HepG2 (cell line): Measurements from ENCODE around the gene ILRUN. TPM values are rescaled to one million over a fixed set of nuclear protein-coding genes. Genes with fewer than 3 reads are reported as not detected.
A peak's percentile ranks its signal among the peaks of the same experiment; 100 is the strongest.

Source experiments
- ARID2 ChIP-seq: sonication (generic); formaldehyde crosslinking; IDR thresholded peaks from 2 replicates; pipeline ENCODE4 v1.8.1; 2022; ENCODE audit warnings: mild to moderate bottlenecking, missing genetic modification reagents, borderline replicate concordance
- BCLAF1 ChIP-seq: fragments of 450-650 bp; IDR thresholded peaks from 2 replicates; pipeline ENCODE4 v1.6.1; 2017; ENCODE audit warnings: mild to moderate bottlenecking
- DNMT3B ChIP-seq: conservative IDR thresholded peaks from 2 replicates; pipeline ENCODE4 v1.6.1; 2016; ENCODE audit warnings: missing biosample characterization, control low read depth
- ESRRA ChIP-seq: sonication (generic); formaldehyde crosslinking; IDR thresholded peaks from 2 replicates; pipeline ENCODE4 v1.5.1; 2020; ENCODE audit warnings: mild to moderate bottlenecking, low read depth, missing genetic modification reagents
- GPBP1L1 ChIP-seq: sonication (generic); formaldehyde crosslinking; IDR thresholded peaks from 2 replicates; pipeline ENCODE4 v1.5.0; 2020; ENCODE audit warnings: mild to moderate bottlenecking, missing genetic modification reagents
- MYPOP ChIP-seq: sonication (generic); formaldehyde crosslinking; IDR thresholded peaks from 2 replicates; pipeline ENCODE4 v1.8.1; 2023; ENCODE audit warnings: mild to moderate bottlenecking, moderate library complexity, missing genetic modification reagents
- NFKB2 ChIP-seq: sonication (generic); formaldehyde crosslinking; IDR thresholded peaks from 2 replicates; pipeline ENCODE4 v1.4.0; 2020; ENCODE audit warnings: missing genetic modification reagents, borderline replicate concordance
- PAX8 ChIP-seq: sonication (generic); formaldehyde crosslinking; IDR thresholded peaks from 2 replicates; pipeline ENCODE4 v1.8.0; 2022; ENCODE audit warnings: mild to moderate bottlenecking, missing genetic modification reagents, borderline replicate concordance
- SP1 ChIP-seq, 2 experiments: fragments of 450-650 bp in 1 of 2; sonication (generic) in 1 of 2; formaldehyde crosslinking in 1 of 2; IDR thresholded peaks; 2 replicates each; pipeline versions ENCODE4 v1.4.0 to v1.6.1; 2016 to 2020; ENCODE audit warnings: missing genetic modification reagents in 1 of 2
- ZBTB21 ChIP-seq: sonication (generic); formaldehyde crosslinking; IDR thresholded peaks from 2 replicates; pipeline ENCODE4 v1.4.0; 2020; ENCODE audit warnings: missing genetic modification reagents
- ZBTB7B ChIP-seq: sonication (generic); formaldehyde crosslinking; IDR thresholded peaks from 2 replicates; pipeline ENCODE4 v1.4.0; 2020; ENCODE audit warnings: missing genetic modification reagents
- ZSCAN30 ChIP-seq: sonication (generic); formaldehyde crosslinking; IDR thresholded peaks from 2 replicates; pipeline ENCODE4 v1.5.0; 2020; ENCODE audit warnings: mild to moderate bottlenecking, missing genetic modification reagents
- ZSCAN31 ChIP-seq: sonication (generic); formaldehyde crosslinking; IDR thresholded peaks from 2 replicates; pipeline ENCODE4 v1.5.0; 2020; ENCODE audit warnings: low read depth, mild to moderate bottlenecking, missing genetic modification reagents
- polyA plus RNA-seq, 8 experiments: library from polyadenylated mRNA; depleted of rRNA in 3 of 8; stranded (reverse) in 7 of 8; unstranded in 1 of 8; fragments of >200 nt; fragmentation: Illumina TruSeq in 4 of 8; extraction: Trizol in 4 of 8; gene quantifications; 2 replicates each; pipeline versions ENCODE4 v1.2.1 to v1.2.3, GENCODE V29; 2011 to 2016; ENCODE audit warnings: low read depth in 4 of 8, missing spikeins in 1 of 8, mixed read lengths in 1 of 8; ENCODE audit not compliant: insufficient read depth in 1 of 8
- total RNA-seq, 5 experiments: library from RNA; depleted of rRNA; stranded (reverse); fragments of >200 nt; fragmentation: Illumina TruSeq; extraction: Trizol; gene quantifications; 2 replicates each; pipeline ENCODE4 v1.2.3, GENCODE V29; 2016; ENCODE audit warnings: low read depth in 1 of 5
- TF ChIP-seq, protein P1 (sequence below): sonication (generic); formaldehyde crosslinking; IDR thresholded peaks from 2 replicates; pipeline ENCODE4 v1.5.1; 2020; ENCODE audit warnings: missing genetic modification reagents, mild to moderate bottlenecking, borderline replicate concordance
- TF ChIP-seq, protein P2 (sequence below): sonication (generic); formaldehyde crosslinking; IDR thresholded peaks from 2 replicates; pipeline ENCODE4 v1.5.1; 2020; ENCODE audit warnings: missing genetic modification reagents, mild to moderate bottlenecking, borderline replicate concordance

The ILRUN gene
- total and polyA plus RNA-seq, 2 of the 13 experiments (the other 11 are each of a cell fraction or from before 2014, with no cell fraction given), result 45.5 to 66.6 TPM

DNA sequence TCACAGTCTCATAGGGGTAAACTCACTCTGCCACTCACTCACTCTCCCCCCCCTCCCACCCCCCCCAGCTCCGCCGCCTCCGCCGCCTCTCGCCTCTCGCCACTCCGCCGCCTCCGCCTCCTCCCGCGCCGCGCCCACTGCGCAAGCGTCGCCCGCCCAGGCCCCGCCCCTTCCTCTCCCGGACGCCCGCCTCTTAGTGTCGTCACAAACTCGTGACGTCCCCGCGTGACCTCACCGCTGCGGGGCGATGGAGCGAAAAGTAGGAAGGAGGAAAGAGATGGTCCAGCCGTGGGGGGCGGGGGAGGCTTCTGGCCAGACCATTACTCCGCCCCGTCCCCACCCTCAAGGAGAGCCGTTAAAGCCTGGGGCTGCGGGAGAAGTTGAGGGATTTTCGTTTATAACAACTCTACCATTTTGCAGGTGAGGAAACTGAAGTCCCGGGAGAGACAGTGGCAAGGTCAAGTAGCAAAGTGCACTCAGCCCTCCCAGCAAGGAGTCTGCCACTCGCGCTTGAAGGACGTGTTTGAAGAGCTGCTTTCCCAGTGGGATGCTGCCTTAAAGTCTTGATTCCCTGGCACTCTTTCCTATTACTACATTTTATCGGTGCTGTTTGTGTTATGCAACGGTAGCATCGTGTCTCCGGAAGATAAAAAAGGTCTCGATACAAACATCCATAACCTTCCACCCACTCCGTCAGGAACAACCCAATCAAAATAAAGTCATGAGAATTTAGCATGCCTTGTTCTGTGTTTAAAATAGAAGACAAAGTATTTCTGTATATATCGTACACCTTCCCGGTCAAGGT, at the start of gene ILRUN (continued):
- TF ChIP-seq ARID2 (CRISPR knock-in tag) (no peak), SP1 (IDR thresholded peaks at IDR 0.05) (no peak), SP1 (CRISPR knock-in tag; IDR thresholded peaks at IDR 0.05) (peak; percentile 87), NFKB2 (CRISPR knock-in tag) (peak; percentile 60; the same call in 1 of the 2 replicates), ZBTB21 (CRISPR knock-in tag) (peak; percentile 100), PAX8 (0 out of 2 replicates have a peak, but pooled peaks have one; percentile 75), ZSCAN30 (no peak), GPBP1L1 (CRISPR knock-in tag) (no peak), ZBTB7B (peak; percentile 66; the same call in 1 of the 2 replicates), ZSCAN31 (no peak), ESRRA (CRISPR knock-in tag) (0 out of 2 replicates have a peak, but pooled peaks have one; percentile 75), BCLAF1 (no peak), DNMT3B (CRISPR knock-in tag) (0 out of 2 replicates have a peak, but pooled peaks have one; percentile 53), MYPOP (CRISPR knock-in tag) (peak; percentile 55; the same call in 1 of the 2 replicates)
- TF ChIP-seq, protein P1, sequence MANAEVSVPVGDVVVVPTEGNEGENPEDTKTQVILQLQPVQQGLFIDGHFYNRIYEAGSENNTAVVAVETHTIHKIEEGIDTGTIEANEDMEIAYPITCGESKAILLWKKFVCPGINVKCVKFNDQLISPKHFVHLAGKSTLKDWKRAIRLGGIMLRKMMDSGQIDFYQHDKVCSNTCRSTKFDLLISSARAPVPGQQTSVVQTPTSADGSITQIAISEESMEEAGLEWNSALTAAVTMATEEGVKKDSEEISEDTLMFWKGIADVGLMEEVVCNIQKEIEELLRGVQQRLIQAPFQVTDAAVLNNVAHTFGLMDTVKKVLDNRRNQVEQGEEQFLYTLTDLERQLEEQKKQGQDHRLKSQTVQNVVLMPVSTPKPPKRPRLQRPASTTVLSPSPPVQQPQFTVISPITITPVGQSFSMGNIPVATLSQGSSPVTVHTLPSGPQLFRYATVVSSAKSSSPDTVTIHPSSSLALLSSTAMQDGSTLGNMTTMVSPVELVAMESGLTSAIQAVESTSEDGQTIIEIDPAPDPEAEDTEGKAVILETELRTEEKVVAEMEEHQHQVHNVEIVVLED (CRISPR knock-in tag), result peak; percentile 63
- TF ChIP-seq, protein P2, sequence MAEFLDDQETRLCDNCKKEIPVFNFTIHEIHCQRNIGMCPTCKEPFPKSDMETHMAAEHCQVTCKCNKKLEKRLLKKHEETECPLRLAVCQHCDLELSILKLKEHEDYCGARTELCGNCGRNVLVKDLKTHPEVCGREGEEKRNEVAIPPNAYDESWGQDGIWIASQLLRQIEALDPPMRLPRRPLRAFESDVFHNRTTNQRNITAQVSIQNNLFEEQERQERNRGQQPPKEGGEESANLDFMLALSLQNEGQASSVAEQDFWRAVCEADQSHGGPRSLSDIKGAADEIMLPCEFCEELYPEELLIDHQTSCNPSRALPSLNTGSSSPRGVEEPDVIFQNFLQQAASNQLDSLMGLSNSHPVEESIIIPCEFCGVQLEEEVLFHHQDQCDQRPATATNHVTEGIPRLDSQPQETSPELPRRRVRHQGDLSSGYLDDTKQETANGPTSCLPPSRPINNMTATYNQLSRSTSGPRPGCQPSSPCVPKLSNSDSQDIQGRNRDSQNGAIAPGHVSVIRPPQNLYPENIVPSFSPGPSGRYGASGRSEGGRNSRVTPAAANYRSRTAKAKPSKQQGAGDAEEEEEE (CRISPR knock-in tag), result peak; percentile 35; the same call in 1 of the 2 replicates
